Smooth muscle cell (in vitro differentiated cells): ENCODE results near the gene SLIT3. TPM values are rescaled to one million over a fixed set of nuclear protein-coding genes. Genes with fewer than 3 reads are reported as not detected.

ENCODE experiments used
- DNase-seq: peaks from one replicate; lab custom pipeline; 2025; ENCODE audit not compliant: unreplicated experiment; lab: John Stamatoyannopoulos, UW
- H2AFZ ChIP-seq: fragments of 200-600 bp; sonication (generic); 2 replicates; pipeline ENCODE4 v1.6.0; 2016; ENCODE audit warnings: antibody characterized with exemption, low read depth, mild to moderate bottlenecking
- H3F3A ChIP-seq: fragments of 200-600 bp; sonication (generic); 2 replicates; pipeline ENCODE4 v1.6.0; 2017; ENCODE audit warnings: antibody characterized with exemption, low read depth
- H3K27ac ChIP-seq: fragments of 200-600 bp; sonication (generic); 2 replicates; pipeline ENCODE4 v1.5.1; 2016; ENCODE audit warnings: low read depth, mild to moderate bottlenecking
- H3K27me3 ChIP-seq: fragments of 200-600 bp; sonication (generic); 2 replicates; pipeline ENCODE4 v1.6.1; 2016; ENCODE audit warnings: low read depth, mild to moderate bottlenecking
- H3K36me3 ChIP-seq: fragments of 200-600 bp; sonication (generic); 2 replicates; pipeline ENCODE4 v1.5.1; 2016; ENCODE audit warnings: low read depth
- H3K4me1 ChIP-seq: fragments of 200-600 bp; sonication (generic); 2 replicates; pipeline ENCODE4 v1.5.1; 2016; ENCODE audit warnings: low read depth
- H3K4me2 ChIP-seq: fragments of 200-600 bp; sonication (generic); 2 replicates; pipeline ENCODE4 v1.6.0; 2016; ENCODE audit warnings: mild to moderate bottlenecking
- H3K4me3 ChIP-seq: fragments of 200-600 bp; sonication (generic); 2 replicates; pipeline ENCODE4 v1.5.1; 2016; ENCODE audit warnings: mild to moderate bottlenecking
- H3K79me2 ChIP-seq: fragments of 200-600 bp; sonication (generic); 2 replicates; pipeline ENCODE4 v1.6.0; 2016; ENCODE audit warnings: low read depth, mild to moderate bottlenecking
- H3K9ac ChIP-seq: fragments of 200-600 bp; sonication (generic); 2 replicates; pipeline ENCODE4 v1.6.0; 2016; ENCODE audit warnings: low read depth
- H3K9me3 ChIP-seq: fragments of 200-600 bp; sonication (generic); replicated peaks from 2 replicates; pipeline ENCODE4 v1.5.1; 2016; ENCODE audit warnings: low read depth
- H4K20me1 ChIP-seq: fragments of 200-600 bp; sonication (generic); 2 replicates; pipeline ENCODE4 v1.6.0; 2016; ENCODE audit warnings: low read depth
- CTCF ChIP-seq: fragments of 200-600 bp; sonication (generic); IDR thresholded peaks from 2 replicates; pipeline ENCODE4 v1.5.1; 2017; ENCODE audit warnings: borderline replicate concordance, mild to moderate bottlenecking, antibody characterized with exemption; ENCODE audit not compliant: insufficient read depth, poor library complexity, severe bottlenecking
- WGBS: methylation state at CpG from one replicate; pipeline ENCODE4 v1.1.7; 2016; ENCODE audit warnings: low lambda C conversion rate; 5-methylcytosine and 5-hydroxymethylcytosine counted together
- polyA plus RNA-seq: library from polyadenylated mRNA; unstranded; fragments of >200 nt; fragmentation: Nextera tagmentation; extraction: Ambion mirVana; gene quantifications from 2 replicates; pipeline ENCODE4 v1.2.1, GENCODE V29; 2016
- total RNA-seq: library from RNA; depleted of rRNA; stranded (reverse); fragments of >200 nt; gene quantifications from 2 replicates; pipeline ENCODE4 v1.2.3, GENCODE V29; 2014

SLIT3 gene
- total and polyA plus RNA-seq, 2 experiments from 2014 or later: 25.4 to 29.5 TPM

DNA sequence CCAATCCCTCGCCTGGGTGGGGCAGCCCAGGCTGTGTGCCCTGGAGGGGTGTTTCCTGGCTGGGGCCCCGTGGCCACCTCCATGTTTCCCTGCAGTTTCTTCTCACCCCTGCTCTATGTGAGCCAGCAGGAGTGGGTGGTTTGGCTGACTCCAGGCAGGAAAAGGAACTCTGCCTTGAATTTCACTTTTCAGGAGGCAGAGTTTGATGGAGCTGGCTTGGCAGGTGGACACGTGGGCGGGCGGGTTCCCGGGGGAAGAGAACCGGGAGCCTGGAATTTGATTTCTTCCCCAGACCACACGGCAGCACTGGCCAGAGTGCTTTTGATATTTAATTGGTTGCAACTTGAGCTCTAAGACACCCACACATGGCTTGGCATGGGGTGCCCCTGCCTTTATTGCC, 601.9 kb downstream of the SLIT3 start:
- no peak overlapping the region for H3K27ac ChIP-seq
- no peaks in the 10 kb centered on the region for H3K4me1 ChIP-seq
- no peaks in the 10 kb centered on the region for H3K79me2 ChIP-seq
- no peaks in the 10 kb centered on the region for H3F3A ChIP-seq
- no peak overlapping the region for H3K4me3 ChIP-seq
- no peak overlapping the region for H3K4me2 ChIP-seq
- no peaks in the 10 kb centered on the region for H3K27me3 ChIP-seq
- DNase-seq: no peak
- H3K9me3 ChIP-seq: no peaks in the 10 kb centered on the region
- WGBS: 84% methylated on average over 8 of the region's 8 CpGs
- no peaks in the 10 kb centered on the region for H3K36me3 ChIP-seq
- H3K9ac ChIP-seq: no peak overlapping the region
- no peak overlapping the region for H2AFZ ChIP-seq
- no peak for TF ChIP-seq CTCF
- no peaks in the 10 kb centered on the region for H4K20me1 ChIP-seq

DNA sequence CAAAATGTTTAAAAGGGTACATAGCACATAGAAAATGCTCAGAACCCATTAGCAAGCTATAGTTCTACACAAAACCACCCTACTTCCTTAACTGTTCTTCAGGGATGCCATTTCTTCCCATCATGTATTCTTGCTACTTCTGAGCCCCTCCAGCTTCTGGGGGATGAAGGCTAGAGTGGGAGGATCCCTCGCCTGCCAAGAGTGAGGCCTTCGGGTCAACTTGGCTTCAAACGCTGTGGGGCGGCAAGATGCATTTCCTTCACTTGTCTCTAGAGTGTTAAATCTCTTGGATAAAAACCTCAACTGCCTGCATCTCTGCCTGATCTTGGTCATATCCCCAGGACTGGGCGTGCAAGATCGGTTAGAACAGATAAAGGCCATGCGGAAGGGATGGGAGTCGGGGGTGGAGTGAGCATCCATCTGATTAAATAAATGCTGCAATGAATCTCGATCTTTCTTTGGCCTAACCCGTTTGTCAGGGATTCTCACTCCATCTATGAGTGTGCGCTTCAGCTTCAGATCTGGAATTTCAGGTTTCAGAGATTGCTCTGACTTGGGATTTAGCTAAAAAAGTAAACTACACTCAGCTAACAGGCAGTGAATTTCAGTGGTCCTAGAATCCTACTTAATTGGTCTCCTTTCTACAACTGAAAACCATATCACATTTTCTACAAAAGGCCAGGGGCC, 603.8 kb downstream of the SLIT3 start:
- H3K27ac ChIP-seq: no peak overlapping the region
- WGBS: 87% methylated on average over 11 of the region's 11 CpGs
- no peak for TF ChIP-seq CTCF
- H2AFZ ChIP-seq: no peak overlapping the region
- H3K4me2 ChIP-seq: no peak overlapping the region
- no peaks in the 10 kb centered on the region for H3K9me3 ChIP-seq
- no peak for DNase-seq
- no peaks in the 10 kb centered on the region for H3F3A ChIP-seq
- H3K4me3 ChIP-seq: no peak overlapping the region
- no peaks in the 10 kb centered on the region for H4K20me1 ChIP-seq
- H3K9ac ChIP-seq: no peak overlapping the region
- no peaks in the 10 kb centered on the region for H3K79me2 ChIP-seq
- H3K4me1 ChIP-seq: no peaks in the 10 kb centered on the region
- H3K27me3 ChIP-seq: no peaks in the 10 kb centered on the region
- no peaks in the 10 kb centered on the region for H3K36me3 ChIP-seq

DNA sequence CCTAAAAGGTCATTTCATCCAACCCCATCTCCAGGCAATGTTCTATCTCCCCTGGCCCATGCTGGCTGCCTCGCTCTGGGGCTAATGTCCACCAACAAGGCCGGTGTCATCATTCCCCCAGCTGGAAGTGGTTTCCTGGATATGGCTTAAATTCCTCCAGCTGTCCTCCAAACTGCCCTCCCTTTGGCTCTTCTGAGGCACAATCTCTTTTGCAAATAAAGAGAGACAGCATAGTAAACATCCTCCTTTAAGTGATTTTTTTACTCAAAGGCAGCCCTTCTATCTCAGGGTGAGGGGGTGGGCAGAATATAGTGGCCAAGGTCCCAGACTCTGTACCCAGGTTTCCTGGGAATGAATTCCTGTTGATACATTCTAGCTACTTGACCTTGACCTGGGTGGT, 604.3 kb downstream of the SLIT3 start:
- no peak for TF ChIP-seq CTCF

GRCh38 chr5:168695301-168695835, 605.6 kb downstream of the SLIT3 start:
- no peaks in the 10 kb centered on the region for H3K4me1 ChIP-seq
- TF ChIP-seq CTCF: no peak
- 83% methylated on average over 5 of the region's 5 CpGs for WGBS

More for the DNA sequence above, 604.3 kb downstream of the SLIT3 start:
- H3K9me3 ChIP-seq: no peaks in the 10 kb centered on the region
- H3K79me2 ChIP-seq: no peaks in the 10 kb centered on the region
- H3K4me2 ChIP-seq: no peak overlapping the region
- whole genome bisulfite sequencing: 76% methylated on average over 2 of the region's 2 CpGs
- no peaks in the 10 kb centered on the region for H4K20me1 ChIP-seq
- DNase-seq: no peak
- no peak overlapping the region for H3K9ac ChIP-seq
- no peak overlapping the region for H2AFZ ChIP-seq
- H3K27ac ChIP-seq: no peak overlapping the region
- no peaks in the 10 kb centered on the region for H3F3A ChIP-seq
- H3K4me1 ChIP-seq: no peaks in the 10 kb centered on the region
- no peaks in the 10 kb centered on the region for H3K27me3 ChIP-seq
- H3K36me3 ChIP-seq: no peaks in the 10 kb centered on the region
- H3K4me3 ChIP-seq: no peak overlapping the region

More at GRCh38 chr5:168695301-168695835, 605.6 kb downstream of the SLIT3 start:
- Histone ChIP-seq H2AFZ (no peak overlapping the region), H3K27ac (no peak overlapping the region), H3K27me3 (no peaks in the 10 kb centered on the region), H3F3A (no peaks in the 10 kb centered on the region), H3K4me3 (no peak overlapping the region), H4K20me1 (no peaks in the 10 kb centered on the region), H3K9me3 (no peaks in the 10 kb centered on the region), H3K36me3 (no peaks in the 10 kb centered on the region), H3K4me2 (no peak overlapping the region), H3K79me2 (no peaks in the 10 kb centered on the region), H3K9ac (no peak overlapping the region)
- no peak for DNase-seq
